Mononuclear cell (primary cell): ENCODE results near the gene BACH2. TPM values are rescaled to one million over a fixed set of nuclear protein-coding genes. Genes with fewer than 3 reads are reported as not detected.
A peak's percentile ranks its signal among the peaks of the same experiment; 100 is the strongest.
"Not testable (repeated sequence)": the region's sequence is repeated elsewhere in the genome, so short reads cannot be mapped to it uniquely, and the experiment has no call there.

Source experiments
- H3K27me3 ChIP-seq: 2 replicates; pipeline ENCODE4 v1.6.0; 2011; ENCODE audit warnings: low read length, control low read depth; ENCODE audit not compliant: insufficient read depth
- H3K4me1 ChIP-seq: 2 replicates; pipeline ENCODE4 v1.5.1; 2011; ENCODE audit warnings: mild to moderate bottlenecking, low read length, control low read depth; ENCODE audit not compliant: insufficient read depth
- H3K4me3 ChIP-seq: 2 replicates; pipeline ENCODE4 v1.5.1; 2011; ENCODE audit warnings: mild to moderate bottlenecking, low read length, moderate library complexity
- H3K9me3 ChIP-seq: 2 replicates; pipeline ENCODE4 v1.5.1; 2011; ENCODE audit warnings: low read depth, mild to moderate bottlenecking, control low read depth, low read length
- total RNA-seq: library from RNA; depleted of rRNA; stranded (reverse); fragments of >200 nt; gene quantifications from one replicate; pipeline ENCODE4 v1.2.3, GENCODE V29; 2012

Gene BACH2
- 37.6 TPM for total RNA-seq

DNA sequence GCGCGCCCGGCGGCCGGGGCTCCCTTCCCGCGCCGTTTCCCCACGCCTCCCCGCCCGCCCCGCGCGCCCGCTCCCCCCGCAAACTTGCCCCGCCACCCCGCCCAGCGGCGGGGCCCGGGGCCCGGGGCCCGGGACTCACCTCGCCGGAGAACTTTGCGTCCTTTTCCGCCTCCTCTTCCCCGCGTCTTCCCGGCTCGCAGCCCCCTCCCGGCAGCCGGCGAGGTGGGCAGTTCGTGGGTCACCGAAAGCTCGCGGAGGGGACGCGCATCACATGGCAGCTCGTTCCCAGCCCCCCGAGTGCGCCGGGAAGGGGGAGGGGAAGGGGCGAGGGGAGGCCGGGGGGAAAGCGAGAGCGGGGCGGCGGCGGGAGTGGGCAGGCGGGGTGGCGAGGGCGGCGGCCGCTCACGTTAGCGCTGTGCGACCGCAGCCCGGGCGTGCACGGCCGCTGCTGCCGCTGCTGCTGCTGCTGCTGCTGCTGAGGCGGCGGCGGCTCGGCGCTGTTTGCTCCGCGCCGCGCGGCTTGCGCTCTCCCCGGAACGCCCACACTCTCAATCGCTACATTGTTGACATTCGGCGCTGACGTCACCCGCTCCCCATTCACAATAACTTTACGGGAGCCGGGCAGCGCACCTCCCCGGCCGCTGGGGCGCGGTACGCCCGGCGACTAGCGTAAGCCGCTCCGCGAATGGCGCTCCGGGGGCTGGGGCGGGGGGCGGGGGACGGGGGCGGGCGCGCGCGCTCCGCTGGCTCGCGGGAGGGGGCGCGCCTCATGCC, at the start of gene BACH2:
TSS of gene BACH2 (minus strand) at position 503 of the 774 bp plus-strand sequence. CDS start 287,999 bp downstream, outside the sequence.
- no peaks in the 10 kb centered on the region for H3K9me3 ChIP-seq
- H3K4me1 ChIP-seq, result peaks cover 45% of the 10 kb centered on the region
- peaks cover 51% of the 10 kb centered on the region for H3K27me3 ChIP-seq
- H3K4me3 ChIP-seq, result peak within 1 kb of the TSS; percentile 70

- no peaks in the 10 kb centered on the region for H3K4me1 ChIP-seq
- H3K9me3 ChIP-seq, result no peaks in the 10 kb centered on the region
- no peaks in the 10 kb centered on the region for H3K27me3 ChIP-seq
- no peak overlapping the region for H3K4me3 ChIP-seq
Observed at GRCh38 chr6:90343576-90343975, 46.9 kb upstream of the BACH2 start.

GRCh38 chr6:90338409-90338808, 41.8 kb upstream of the BACH2 start:
- Histone ChIP-seq H3K4me3 (no peak overlapping the region), H3K4me1 (no peaks in the 10 kb centered on the region), H3K27me3 (no peaks in the 10 kb centered on the region), H3K9me3 (no peaks in the 10 kb centered on the region)

GRCh38 chr6:90336388-90336947, 39.8 kb upstream of the BACH2 start:
- H3K4me3 ChIP-seq, result no peak overlapping the region
- H3K27me3 ChIP-seq, result no peaks in the 10 kb centered on the region
- no peaks in the 10 kb centered on the region for H3K9me3 ChIP-seq
- no peaks in the 10 kb centered on the region for H3K4me1 ChIP-seq

DNA sequence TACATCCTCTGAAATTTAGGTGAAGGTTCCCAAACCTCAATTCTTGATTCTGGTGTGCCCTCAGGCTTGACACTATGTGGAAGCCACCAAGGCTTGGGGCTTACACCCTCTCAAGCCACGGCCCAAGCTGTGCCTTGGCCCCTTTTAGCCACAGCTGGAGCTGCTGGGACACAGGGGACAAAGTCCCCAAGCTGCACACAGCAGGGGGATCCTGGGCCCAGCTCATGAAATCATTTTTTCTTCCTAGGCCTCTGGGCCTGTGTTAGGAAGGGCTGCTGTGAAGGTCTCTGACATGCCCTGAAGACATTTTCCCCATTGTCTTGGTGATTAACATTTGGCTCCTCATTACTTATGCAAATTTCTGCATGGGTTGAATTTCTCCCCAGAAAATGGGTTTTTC, 37.3 kb upstream of the BACH2 start:
- Histone ChIP-seq H3K4me1 (no peaks in the 10 kb centered on the region), H3K4me3 (no peak overlapping the region)

DNA sequence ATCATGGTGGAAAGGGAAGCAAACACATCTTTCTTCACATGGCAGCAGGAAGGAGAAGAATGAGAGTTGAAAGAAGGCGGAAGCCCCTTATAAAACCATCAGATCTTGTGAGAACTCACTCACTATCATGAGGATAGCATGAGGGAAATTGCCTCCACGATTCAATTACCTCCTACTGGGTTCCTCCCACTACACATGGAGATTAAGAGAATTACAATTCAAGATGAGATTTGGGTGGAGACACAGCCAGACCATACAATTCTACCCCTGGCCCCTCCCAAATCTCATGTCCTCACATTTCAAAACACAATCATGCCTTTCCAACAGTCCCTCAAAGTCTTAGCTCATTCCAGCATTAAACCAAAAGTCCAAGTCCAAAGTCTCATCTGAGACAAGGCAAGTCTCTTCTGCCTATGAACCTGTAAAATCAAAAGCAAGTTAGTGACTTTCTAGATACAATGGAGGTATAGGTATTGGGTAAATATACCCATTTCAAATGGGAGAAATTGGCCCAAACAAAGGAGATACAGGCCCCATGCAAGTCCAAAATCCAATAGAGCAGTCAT, 36.4 kb upstream of the BACH2 start:
- H3K4me1 ChIP-seq, result not testable (repeated sequence)

More for the DNA sequence above, 37.3 kb upstream of the BACH2 start:
- Histone ChIP-seq H3K27me3 (no peaks in the 10 kb centered on the region), H3K9me3 (no peaks in the 10 kb centered on the region)

GRCh38 chr6:90329386-90330077, 32.9 kb upstream of the BACH2 start:
- H3K27me3 ChIP-seq, result no peaks in the 10 kb centered on the region
- no peaks in the 10 kb centered on the region for H3K9me3 ChIP-seq
- no peak overlapping the region for H3K4me3 ChIP-seq
- H3K4me1 ChIP-seq, result no peaks in the 10 kb centered on the region

More for the DNA sequence above, 36.4 kb upstream of the BACH2 start:
- not testable (repeated sequence) for H3K9me3 ChIP-seq, H3K4me3 ChIP-seq, H3K27me3 ChIP-seq

GRCh38 chr6:90328004-90328403, 31.4 kb upstream of the BACH2 start:
- Histone ChIP-seq H3K9me3 (no peaks in the 10 kb centered on the region), H3K4me1 (no peaks in the 10 kb centered on the region), H3K4me3 (no peak overlapping the region), H3K27me3 (no peaks in the 10 kb centered on the region)

DNA sequence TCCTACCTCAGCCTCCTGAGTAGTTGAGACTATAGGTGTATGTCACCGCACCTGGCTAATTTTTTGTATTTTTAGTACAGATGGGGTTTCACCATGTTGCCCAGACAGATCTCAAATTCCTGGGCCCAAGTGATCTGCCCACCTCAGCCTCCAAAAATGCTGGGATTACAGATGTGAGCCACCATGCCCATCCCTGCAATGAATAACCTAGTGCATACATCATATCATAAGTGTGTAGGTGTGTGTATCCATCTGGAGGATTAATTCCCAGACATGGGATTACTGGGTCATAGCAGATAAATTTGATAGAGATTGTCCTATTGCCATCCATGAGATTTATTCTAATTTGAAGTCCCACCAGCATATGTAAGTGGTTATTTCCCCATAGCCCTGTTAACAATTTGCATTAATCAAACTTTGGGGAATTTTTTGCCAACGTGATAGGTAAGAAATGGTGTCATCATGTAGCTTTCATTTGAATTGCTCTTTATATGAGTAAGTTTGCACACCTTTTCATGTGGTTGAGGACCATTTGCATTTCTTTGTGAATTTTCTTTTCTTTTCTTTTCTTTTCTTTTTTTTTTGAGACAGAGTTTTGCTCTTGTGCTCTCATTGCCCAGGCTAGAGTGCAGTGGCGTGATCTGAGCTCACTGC, 29.9 kb upstream of the BACH2 start:
- H3K4me3 ChIP-seq, result no peak overlapping the region
- H3K27me3 ChIP-seq, result no peaks in the 10 kb centered on the region
- H3K4me1 ChIP-seq, result no peaks in the 10 kb centered on the region
- no peaks in the 10 kb centered on the region for H3K9me3 ChIP-seq

GRCh38 chr6:90323706-90324105, 27.1 kb upstream of the BACH2 start:
- H3K9me3 ChIP-seq, result no peaks in the 10 kb centered on the region
- no peak overlapping the region for H3K4me3 ChIP-seq
- H3K4me1 ChIP-seq, result no peaks in the 10 kb centered on the region
- H3K27me3 ChIP-seq, result no peaks in the 10 kb centered on the region

GRCh38 chr6:90322976-90323474, 26.4 kb upstream of the BACH2 start:
- Histone ChIP-seq H3K27me3 (no peaks in the 10 kb centered on the region), H3K4me3 (no peak overlapping the region), H3K9me3 (no peaks in the 10 kb centered on the region), H3K4me1 (no peaks in the 10 kb centered on the region)

DNA sequence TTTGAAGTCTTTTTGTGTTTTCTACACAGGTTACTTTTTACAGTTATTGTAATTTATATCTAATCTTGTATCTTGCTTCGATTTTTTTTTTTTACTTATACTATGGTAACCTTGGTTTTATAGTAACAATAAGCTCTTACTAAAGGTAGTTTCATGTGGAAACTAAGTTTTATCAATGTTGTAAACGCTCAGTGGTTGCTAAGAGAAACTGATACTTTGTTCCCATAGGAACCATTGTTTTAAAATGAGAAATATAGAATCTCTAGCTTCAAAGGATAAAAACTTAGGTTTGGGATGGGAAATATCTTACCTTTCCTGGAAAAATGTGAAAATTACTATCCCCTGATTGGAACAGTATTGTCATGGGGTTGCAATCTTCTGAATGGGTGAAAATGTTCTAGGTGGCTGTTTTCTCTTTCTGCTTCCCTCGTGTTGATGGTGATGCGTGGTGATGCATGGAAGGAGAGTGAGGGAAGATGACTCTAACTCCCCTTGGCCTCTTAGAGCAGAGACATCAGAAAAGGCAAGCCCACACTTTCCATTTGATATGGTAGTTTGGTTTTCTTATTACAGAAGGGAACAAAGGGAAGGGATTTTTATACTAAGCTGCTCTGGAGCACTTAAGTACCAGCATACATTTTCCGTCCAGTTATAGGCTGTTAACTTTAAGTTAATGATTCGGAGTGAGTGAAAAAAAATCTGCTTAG, 23.5 kb upstream of the BACH2 start:
- Histone ChIP-seq H3K27me3 (no peaks in the 10 kb centered on the region), H3K9me3 (no peaks in the 10 kb centered on the region), H3K4me3 (no peak overlapping the region), H3K4me1 (peaks cover 4% of the 10 kb centered on the region)

GRCh38 chr6:90319044-90319443, 22.4 kb upstream of the BACH2 start:
- Histone ChIP-seq H3K4me3 (no peak overlapping the region), H3K27me3 (no peaks in the 10 kb centered on the region), H3K4me1 (peaks cover 4% of the 10 kb centered on the region), H3K9me3 (no peaks in the 10 kb centered on the region)

- Histone ChIP-seq H3K4me1 (peaks cover 14% of the 10 kb centered on the region), H3K4me3 (no peak overlapping the region), H3K27me3 (no peaks in the 10 kb centered on the region), H3K9me3 (no peaks in the 10 kb centered on the region)
Observed at GRCh38 chr6:90315986-90316385, 19.3 kb upstream of the BACH2 start.
